ENCODE measurements around the gene CYP2B6. TPM values are rescaled to one million over a fixed set of nuclear protein-coding genes. Genes with fewer than 3 reads are reported as not detected.

The CYP2B6 gene
- polyA plus RNA-seq, 3 donors, result not detected

DNA sequence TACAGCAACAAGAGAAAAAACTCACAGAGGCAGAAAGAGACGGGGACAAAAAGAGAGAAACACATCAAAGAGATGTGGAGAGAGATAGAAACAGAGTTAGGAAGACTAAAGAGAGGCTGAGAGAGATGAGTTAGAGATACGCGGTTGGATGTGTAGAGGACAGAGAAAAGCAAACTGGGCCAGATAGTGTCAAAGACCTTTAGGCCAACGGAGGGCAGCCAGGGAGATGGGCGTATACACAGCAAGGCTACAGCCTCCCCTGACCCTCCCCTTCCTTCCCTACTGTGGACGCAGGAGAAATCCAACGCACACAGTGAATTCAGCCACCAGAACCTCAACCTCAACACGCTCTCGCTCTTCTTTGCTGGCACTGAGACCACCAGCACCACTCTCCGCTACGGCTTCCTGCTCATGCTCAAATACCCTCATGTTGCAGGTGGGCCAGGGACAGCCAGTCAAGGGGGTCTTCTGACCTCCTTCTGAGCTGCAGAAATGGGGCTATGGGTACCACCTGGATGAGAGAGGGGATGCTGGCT, 18.7 kb downstream of the CYP2B6 start:
- no peak overlapping the region for H3K9ac ChIP-seq (ENCODE audit: insufficient read depth, low read length, poor library complexity, severe bottlenecking)
- H4K20me1 ChIP-seq (ENCODE audit: insufficient read depth, low read length), result no peaks in the 10 kb centered on the region
- peaks cover 0 to 4% (median 0%) of the 10 kb centered on the region in 7 donors for H3K9me3 Mint-ChIP-seq
- no peak overlapping the region for H2AFZ ChIP-seq (ENCODE audit: insufficient read depth, low read depth, low read length, poor library complexity, severe bottlenecking)
- DNase-seq, result no peak
- H3K4me2 ChIP-seq (replicated peaks; ENCODE audit: extremely low read depth, low read length, poor library complexity, severe bottlenecking), result no peak overlapping the region
- H3K27ac ChIP-seq (ENCODE audit: low read depth in 1 of 2, low read length in 2 of 2), result no peak overlapping the region
- no peaks in the 10 kb centered on the region for H3K9me3 ChIP-seq (replicated peaks in 1 of 2; ENCODE audit: control insufficient read depth in 1 of 2, insufficient read depth in 1 of 2, low read length in 2 of 2)
- intact Hi-C loops (cut with micrococcal nuclease), result no loop called here
- H3K27me3 ChIP-seq (ENCODE audit: control insufficient read depth in 2 of 2, insufficient read depth in 2 of 2, low read length in 2 of 2), result peaks cover 0 to 8% of the 10 kb centered on the region in 2 donors
- H3K4me1 Mint-ChIP-seq, result no peaks in the 10 kb centered on the region
- TF ChIP-seq, protein P1, sequence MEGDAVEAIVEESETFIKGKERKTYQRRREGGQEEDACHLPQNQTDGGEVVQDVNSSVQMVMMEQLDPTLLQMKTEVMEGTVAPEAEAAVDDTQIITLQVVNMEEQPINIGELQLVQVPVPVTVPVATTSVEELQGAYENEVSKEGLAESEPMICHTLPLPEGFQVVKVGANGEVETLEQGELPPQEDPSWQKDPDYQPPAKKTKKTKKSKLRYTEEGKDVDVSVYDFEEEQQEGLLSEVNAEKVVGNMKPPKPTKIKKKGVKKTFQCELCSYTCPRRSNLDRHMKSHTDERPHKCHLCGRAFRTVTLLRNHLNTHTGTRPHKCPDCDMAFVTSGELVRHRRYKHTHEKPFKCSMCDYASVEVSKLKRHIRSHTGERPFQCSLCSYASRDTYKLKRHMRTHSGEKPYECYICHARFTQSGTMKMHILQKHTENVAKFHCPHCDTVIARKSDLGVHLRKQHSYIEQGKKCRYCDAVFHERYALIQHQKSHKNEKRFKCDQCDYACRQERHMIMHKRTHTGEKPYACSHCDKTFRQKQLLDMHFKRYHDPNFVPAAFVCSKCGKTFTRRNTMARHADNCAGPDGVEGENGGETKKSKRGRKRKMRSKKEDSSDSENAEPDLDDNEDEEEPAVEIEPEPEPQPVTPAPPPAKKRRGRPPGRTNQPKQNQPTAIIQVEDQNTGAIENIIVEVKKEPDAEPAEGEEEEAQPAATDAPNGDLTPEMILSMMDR (IDR thresholded peaks at IDR 0.05), result no peak
- H3K4me1 ChIP-seq (ENCODE audit: control insufficient read depth in 1 of 2, insufficient read depth in 2 of 2, low read length in 2 of 2), result no peaks in the 10 kb centered on the region
- H3K4me3 Mint-ChIP-seq, result no peak overlapping the region
- no peaks in the 10 kb centered on the region for H3K36me3 Mint-ChIP-seq
- peaks cover 13 to 30% (median 20%) of the 10 kb centered on the region in 3 donors for H3K27me3 Mint-ChIP-seq (ENCODE audit: low read depth in 3 of 3)
- H3K27ac Mint-ChIP-seq, result no peak overlapping the region
- H3K4me3 ChIP-seq (replicated peaks in 1 of 3; ENCODE audit: low read depth in 2 of 3, low read length in 3 of 3), result no peak overlapping the region
- H3K79me2 ChIP-seq (ENCODE audit: insufficient read depth, low read length), result no peaks in the 10 kb centered on the region
- H3K36me3 ChIP-seq (replicated peaks in 1 of 2; ENCODE audit: control insufficient read depth in 1 of 2, insufficient read depth in 2 of 2, low read length in 2 of 2), result no peaks in the 10 kb centered on the region
- 89% methylated on average over 8 of the region's 11 CpGs for WGBS (ENCODE audit: insufficient coverage)

DNA sequence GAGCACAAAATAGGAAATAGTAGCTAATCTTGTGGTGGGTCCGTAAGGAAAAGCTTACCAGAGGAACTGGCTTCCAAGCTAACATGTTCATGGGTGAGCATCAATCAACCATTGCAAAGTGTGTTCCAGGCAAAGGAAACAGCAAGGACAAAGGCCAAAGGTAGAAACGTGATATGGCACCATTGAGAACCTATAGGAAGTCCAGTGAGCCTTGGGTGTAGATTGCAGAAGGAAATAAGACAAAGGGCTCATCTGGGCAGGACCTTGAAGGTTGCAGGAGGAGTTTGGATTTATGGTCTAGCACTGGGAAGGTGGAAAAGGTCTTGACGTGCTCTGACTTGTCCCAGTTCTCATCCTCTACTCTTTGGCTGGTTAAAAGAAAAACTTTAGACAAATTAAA, 22.3 kb downstream of the CYP2B6 start:
- no peaks in the 10 kb centered on the region for H3K36me3 ChIP-seq (replicated peaks in 1 of 2; ENCODE audit: control insufficient read depth in 1 of 2, insufficient read depth in 2 of 2, low read length in 2 of 2)
- H4K20me1 ChIP-seq (ENCODE audit: insufficient read depth, low read length), result no peaks in the 10 kb centered on the region
- H3K9ac ChIP-seq (ENCODE audit: insufficient read depth, low read length, poor library complexity, severe bottlenecking), result no peak overlapping the region
- no peaks in the 10 kb centered on the region for H3K9me3 ChIP-seq (replicated peaks in 1 of 2; ENCODE audit: control insufficient read depth in 1 of 2, insufficient read depth in 1 of 2, low read length in 2 of 2)
- intact Hi-C loops (cut with micrococcal nuclease), result no loop called here
- TF ChIP-seq, protein P1 (IDR thresholded peaks at IDR 0.05), result no peak
- no peaks in the 10 kb centered on the region for H3K36me3 Mint-ChIP-seq
- 62% methylated on average over 2 of the region's 3 CpGs for WGBS (ENCODE audit: insufficient coverage)
- H3K27ac Mint-ChIP-seq, result no peak overlapping the region
- H3K9me3 Mint-ChIP-seq, result peaks cover 0 to 4% (median 0%) of the 10 kb centered on the region in 7 donors
- peaks cover 0 to 5% of the 10 kb centered on the region in 2 donors for H3K27me3 ChIP-seq (ENCODE audit: control insufficient read depth in 2 of 2, insufficient read depth in 2 of 2, low read length in 2 of 2)
- H3K4me3 Mint-ChIP-seq, result no peak overlapping the region
- H3K4me3 ChIP-seq (replicated peaks in 1 of 3; ENCODE audit: low read depth in 2 of 3, low read length in 3 of 3), result no peak overlapping the region
- H3K27me3 Mint-ChIP-seq (ENCODE audit: low read depth in 3 of 3), result peaks cover 8 to 22% (median 19%) of the 10 kb centered on the region in 3 donors
- no peak for DNase-seq
- no peaks in the 10 kb centered on the region for H3K4me1 ChIP-seq (ENCODE audit: control insufficient read depth in 1 of 2, insufficient read depth in 2 of 2, low read length in 2 of 2)
- H3K79me2 ChIP-seq (ENCODE audit: insufficient read depth, low read length), result no peaks in the 10 kb centered on the region
- peaks cover 4% of the 10 kb centered on the region for H3K4me1 Mint-ChIP-seq
- H3K27ac ChIP-seq (ENCODE audit: low read depth in 1 of 2, low read length in 2 of 2), result no peak overlapping the region
- H2AFZ ChIP-seq (ENCODE audit: insufficient read depth, low read depth, low read length, poor library complexity, severe bottlenecking), result no peak overlapping the region
- no peak overlapping the region for H3K4me2 ChIP-seq (replicated peaks; ENCODE audit: extremely low read depth, low read length, poor library complexity, severe bottlenecking)
